Thyroid gland (tissue), 4 donors: ENCODE results near the gene PRDM11. TPM values are rescaled to one million over a fixed set of nuclear protein-coding genes. Genes with fewer than 3 reads are reported as not detected.

Experiments used
- DNase-seq, 2 donors: peaks; one replicate each; pipeline ENCODE4 v3.0.0-alpha.2; 2019
- H3K27ac ChIP-seq, 3 donors: fragments of 200-600 bp; sonication (generic); 1 replicate in 2 of 3; 2 replicates in 1 of 3; pipeline ENCODE4 v1.5.1; 2016 to 2019; ENCODE audit warnings: mild to moderate bottlenecking in 1 of 3, moderate library complexity in 1 of 3
- H3K27me3 ChIP-seq: fragments of 200-600 bp; sonication (generic); one replicate; pipeline ENCODE4 v1.5.1; 2019
- H3K36me3 ChIP-seq, 2 donors: fragments of 200-600 bp; sonication (generic); one replicate each; pipeline ENCODE4 v1.5.1; 2016 to 2019
- H3K4me1 ChIP-seq, 2 donors: fragments of 200-600 bp; sonication (generic); one replicate each; pipeline ENCODE4 v1.5.1; 2017 to 2019
- H3K4me3 ChIP-seq, 3 donors: fragments of 200-600 bp; sonication (generic); replicated peaks in 1 of 3; 1 replicate in 2 of 3; 2 replicates in 1 of 3; pipeline ENCODE4 v1.5.1; 2016; ENCODE audit warnings: mild to moderate bottlenecking in 1 of 3
- H3K9me3 ChIP-seq: fragments of 200-600 bp; sonication (generic); one replicate; pipeline ENCODE4 v1.5.1; 2017
- POLR2A ChIP-seq, 2 donors: fragments of 450-650 bp; IDR thresholded peaks; one replicate each; pipeline ENCODE4 v1.6.1; 2017; ENCODE audit warnings: antibody characterized with exemption in 2 of 2, mild to moderate bottlenecking in 2 of 2, moderate library complexity in 1 of 2
- WGBS, 2 donors: methylation state at CpG; one replicate each; pipeline ENCODE4 v1.1.5; 2017; 5-methylcytosine and 5-hydroxymethylcytosine counted together
- intact Hi-C: fragments of 100-400 bp; cut with DNase I; formaldehyde crosslinking; loops from one replicate; pipeline ENCODE4 v1.15.1; 2023
- total RNA-seq, 4 donors: library from RNA; depleted of rRNA; stranded (reverse); fragments of >200 nt; gene quantifications; one replicate each; pipeline ENCODE4 v1.2.3, GENCODE V29; 2016
- TF ChIP-seq, protein P1 (sequence below), 6 experiments: fragments of 200-600 bp in 3 of 6; fragments of 450-650 bp in 3 of 6; sonication (generic) in 3 of 6; IDR thresholded peaks; one replicate each; pipeline ENCODE4 v1.5.1; 2016 to 2019; ENCODE audit warnings: antibody characterized with exemption in 6 of 6, mild to moderate bottlenecking in 2 of 6, inconsistent platforms in 1 of 6, moderate library complexity in 1 of 6

Gene PRDM11
- total RNA-seq, 4 donors from 2014 or later = 8.6 to 53.3 (median 31.0) TPM

DNA sequence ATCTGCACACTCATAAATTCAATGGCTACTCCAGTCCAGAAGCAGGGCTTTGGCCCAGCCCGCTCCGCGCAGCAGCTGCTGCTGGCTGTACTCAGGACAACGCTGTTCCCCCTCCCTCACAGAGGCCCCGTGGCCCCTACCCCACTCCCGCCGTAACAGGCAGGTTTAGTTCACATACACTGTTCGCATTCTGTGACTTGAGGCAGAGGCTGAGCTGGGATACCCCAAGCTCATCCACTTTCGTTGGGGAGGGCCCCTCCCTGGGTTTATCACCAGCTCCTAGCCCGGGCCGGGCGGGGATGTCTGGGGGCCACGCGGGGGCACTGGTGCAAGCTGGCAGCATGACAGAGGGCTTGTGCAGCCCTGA, 87.3 kb downstream of the PRDM11 start:
- Histone ChIP-seq H3K27me3 (no peaks in the 10 kb centered on the region), H3K27ac (no peak overlapping the region), H3K4me1 (no peaks in the 10 kb centered on the region), H3K9me3 (no peaks in the 10 kb centered on the region), H3K36me3 (no peaks in the 10 kb centered on the region), H3K4me3 (no peak overlapping the region)
- DNase-seq = no peak
- TF ChIP-seq, protein P1, sequence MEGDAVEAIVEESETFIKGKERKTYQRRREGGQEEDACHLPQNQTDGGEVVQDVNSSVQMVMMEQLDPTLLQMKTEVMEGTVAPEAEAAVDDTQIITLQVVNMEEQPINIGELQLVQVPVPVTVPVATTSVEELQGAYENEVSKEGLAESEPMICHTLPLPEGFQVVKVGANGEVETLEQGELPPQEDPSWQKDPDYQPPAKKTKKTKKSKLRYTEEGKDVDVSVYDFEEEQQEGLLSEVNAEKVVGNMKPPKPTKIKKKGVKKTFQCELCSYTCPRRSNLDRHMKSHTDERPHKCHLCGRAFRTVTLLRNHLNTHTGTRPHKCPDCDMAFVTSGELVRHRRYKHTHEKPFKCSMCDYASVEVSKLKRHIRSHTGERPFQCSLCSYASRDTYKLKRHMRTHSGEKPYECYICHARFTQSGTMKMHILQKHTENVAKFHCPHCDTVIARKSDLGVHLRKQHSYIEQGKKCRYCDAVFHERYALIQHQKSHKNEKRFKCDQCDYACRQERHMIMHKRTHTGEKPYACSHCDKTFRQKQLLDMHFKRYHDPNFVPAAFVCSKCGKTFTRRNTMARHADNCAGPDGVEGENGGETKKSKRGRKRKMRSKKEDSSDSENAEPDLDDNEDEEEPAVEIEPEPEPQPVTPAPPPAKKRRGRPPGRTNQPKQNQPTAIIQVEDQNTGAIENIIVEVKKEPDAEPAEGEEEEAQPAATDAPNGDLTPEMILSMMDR (IDR thresholded peaks at IDR 0.05) = peak in 1 of 6 experiments; percentile 4
- no peak for TF ChIP-seq POLR2A (IDR thresholded peaks at IDR 0.05)
- intact Hi-C loops = loop anchor here (10.0 kb wide), 1 partner anchor 119 kb away; no protein-coding TSS in a partner anchor
- 77 to 87% methylated on average over 6 to 14 of the region's 14 CpGs for WGBS, 2 donors

DNA sequence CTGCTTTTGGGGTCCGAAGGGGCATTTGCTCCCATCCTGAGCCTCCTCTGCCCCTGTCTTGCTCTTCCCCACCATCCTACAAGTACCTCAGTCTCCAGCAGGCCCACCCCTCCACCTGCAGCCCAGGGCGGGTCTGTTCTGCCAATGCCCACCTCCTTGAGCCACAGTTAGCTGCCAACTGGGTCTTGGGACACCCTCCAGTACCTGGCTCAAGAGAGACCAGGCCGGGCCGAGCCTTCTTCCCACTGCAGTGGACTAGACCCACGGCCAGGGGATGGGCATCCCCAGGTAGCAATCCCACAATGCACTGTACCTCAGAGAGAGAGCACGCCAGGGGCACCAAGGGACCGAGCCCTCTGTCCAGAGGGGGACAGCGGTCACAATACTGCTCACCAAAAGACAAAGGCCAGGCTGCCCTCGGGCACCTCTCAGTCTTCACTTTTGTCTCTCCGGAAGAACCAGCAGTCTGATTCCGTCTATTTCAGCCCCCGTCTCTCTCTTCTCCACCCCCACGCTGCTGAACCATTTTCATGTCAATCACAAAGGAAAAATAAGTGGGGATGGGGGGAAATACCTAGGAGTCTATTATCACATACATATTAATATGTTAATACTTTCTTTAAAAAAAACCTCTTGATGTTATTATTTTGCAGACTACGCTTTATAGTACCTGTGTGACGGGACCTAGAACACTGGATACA, 88.0 kb downstream of the PRDM11 start:
- H3K9me3 ChIP-seq = no peaks in the 10 kb centered on the region
- no peak for DNase-seq
- TF ChIP-seq POLR2A (IDR thresholded peaks at IDR 0.05) = no peak
- TF ChIP-seq, protein P1 (IDR thresholded peaks at IDR 0.05) = no peak
- intact Hi-C loops = loop anchor here (10.0 kb wide), 1 partner anchor 120 kb away; no protein-coding TSS in a partner anchor
- no peaks in the 10 kb centered on the region for H3K4me1 ChIP-seq
- H3K4me3 ChIP-seq = no peak overlapping the region
- H3K27me3 ChIP-seq = no peaks in the 10 kb centered on the region
- no peak overlapping the region for H3K27ac ChIP-seq
- WGBS, 2 donors = 92 to 95% methylated on average over 15 of the region's 15 CpGs
- no peaks in the 10 kb centered on the region for H3K36me3 ChIP-seq

GRCh38 chr11:45237711-45238315, 91.4 kb downstream of the PRDM11 start:
- Histone ChIP-seq H3K27me3 (no peaks in the 10 kb centered on the region), H3K27ac (no peak overlapping the region), H3K9me3 (no peaks in the 10 kb centered on the region), H3K4me1 (no peaks in the 10 kb centered on the region), H3K36me3 (no peaks in the 10 kb centered on the region), H3K4me3 (no peak overlapping the region)
- no peak for TF ChIP-seq POLR2A (IDR thresholded peaks at IDR 0.05)
- TF ChIP-seq, protein P1 (IDR thresholded peaks at IDR 0.05) = no peak
- intact Hi-C loops = loop anchor here (10.0 kb wide), 1 partner anchor 123 kb away; no protein-coding TSS in a partner anchor
- DNase-seq = no peak
- 54 to 71% methylated on average over 1 to 4 of the region's 4 CpGs for WGBS, 2 donors

DNA sequence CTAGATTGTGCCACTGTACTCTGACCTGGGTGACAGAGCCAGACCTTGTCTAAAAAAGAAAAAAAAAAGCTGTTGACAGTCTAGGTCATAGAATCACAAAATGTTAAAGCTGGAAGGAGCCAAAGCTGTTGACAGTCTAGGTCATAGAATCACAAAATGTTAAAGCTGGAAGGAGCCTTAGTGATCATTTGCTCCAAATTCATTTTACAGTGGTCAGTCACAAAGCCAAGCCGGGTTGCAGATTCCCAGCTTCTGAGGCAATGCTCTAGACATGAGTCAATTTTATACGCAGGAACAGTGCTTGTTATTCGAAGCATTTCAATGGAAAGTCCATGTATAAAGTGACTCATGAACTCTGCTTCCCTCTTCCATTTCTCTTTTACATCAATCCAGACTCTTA, 92.3 kb downstream of the PRDM11 start:
- 74 to 81% methylated on average over 3 of the region's 3 CpGs for WGBS, 2 donors
- Histone ChIP-seq H3K4me3 (no peak overlapping the region), H3K36me3 (no peaks in the 10 kb centered on the region), H3K4me1 (no peaks in the 10 kb centered on the region), H3K27ac (no peak overlapping the region), H3K9me3 (no peaks in the 10 kb centered on the region), H3K27me3 (no peaks in the 10 kb centered on the region)
- intact Hi-C loops = loop anchor here (10.0 kb wide), 1 partner anchor 124 kb away; no protein-coding TSS in a partner anchor
- TF ChIP-seq POLR2A (IDR thresholded peaks at IDR 0.05) = no peak
- TF ChIP-seq, protein P1 (IDR thresholded peaks at IDR 0.05) = no peak
- no peak for DNase-seq

DNA sequence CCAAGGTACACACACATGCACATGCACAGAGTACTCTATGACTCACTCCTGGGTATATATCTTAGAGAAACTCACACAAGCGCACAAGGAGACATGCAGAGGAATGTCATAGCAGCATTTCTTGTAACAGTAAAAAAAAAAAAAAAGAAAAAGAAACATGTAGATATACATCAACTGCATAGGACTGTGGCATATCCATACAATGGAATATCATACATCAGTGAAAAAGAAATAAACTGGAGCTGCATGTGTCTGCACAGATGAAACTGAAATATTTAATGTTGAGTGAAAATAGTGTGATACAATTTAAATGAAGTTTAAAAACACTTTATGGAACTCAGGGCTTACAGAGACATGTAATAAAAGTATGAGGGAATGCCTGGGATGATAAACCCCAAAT, 93.3 kb downstream of the PRDM11 start:
- Histone ChIP-seq H3K4me3 (no peak overlapping the region), H3K27me3 (no peaks in the 10 kb centered on the region), H3K9me3 (no peaks in the 10 kb centered on the region), H3K27ac (no peak overlapping the region), H3K4me1 (no peaks in the 10 kb centered on the region), H3K36me3 (no peaks in the 10 kb centered on the region)
- 100% methylated on average over 1 of the region's 1 CpG for WGBS, 2 donors
- DNase-seq = no peak
- TF ChIP-seq, protein P1 (IDR thresholded peaks at IDR 0.05) = no peak
- no peak for TF ChIP-seq POLR2A (IDR thresholded peaks at IDR 0.05)
- intact Hi-C loops = loop anchor here (10.0 kb wide), 1 partner anchor 125 kb away; no protein-coding TSS in a partner anchor
